Aorta (tissue), 5 donors: ENCODE results near the gene PSMD13. TPM values are rescaled to one million over a fixed set of nuclear protein-coding genes. Genes with fewer than 3 reads are reported as not detected.
A peak's percentile ranks its signal among the peaks of the same experiment; 100 is the strongest.

Experiments
- ATAC-seq: fragments of 200-7000 bp; cut with Tn5 transposase; one replicate; pipeline ENCODE4 v1.9.1; 2022; ENCODE audit warnings: moderate library complexity; ENCODE audit not compliant: low FRiP score
- DNase-seq, 2 donors: peaks; one replicate each; pipeline ENCODE4 v3.0.0-alpha.2; 2020
- H3K27ac ChIP-seq, 2 donors: one replicate each; pipeline ENCODE4 v1.5.1; 2013; ENCODE audit warnings: low read length in 2 of 2, mild to moderate bottlenecking in 2 of 2, moderate library complexity in 2 of 2, control low read depth in 1 of 2, inconsistent platforms in 1 of 2, low read depth in 1 of 2
- H3K27me3 ChIP-seq, 2 donors: one replicate each; pipeline ENCODE4 v1.6.1; 2013; ENCODE audit warnings: control low read depth in 1 of 2, low read length in 1 of 2, mild to moderate bottlenecking in 1 of 2, moderate library complexity in 1 of 2; ENCODE audit not compliant: insufficient read depth in 2 of 2, control insufficient read depth in 1 of 2
- H3K36me3 ChIP-seq, 2 donors: one replicate each; pipeline ENCODE4 v1.6.1; 2013; ENCODE audit warnings: control low read depth in 1 of 2, low read length in 1 of 2, mild to moderate bottlenecking in 1 of 2; ENCODE audit not compliant: insufficient read depth in 2 of 2, control insufficient read depth in 1 of 2
- H3K4me1 ChIP-seq, 2 donors: one replicate each; pipeline ENCODE4 v1.6.1; 2013; ENCODE audit warnings: low read length in 2 of 2, control low read depth in 1 of 2, mild to moderate bottlenecking in 1 of 2, moderate library complexity in 1 of 2; ENCODE audit not compliant: insufficient read depth in 2 of 2, control insufficient read depth in 1 of 2
- H3K4me3 ChIP-seq, 2 donors: one replicate each; pipeline ENCODE4 v1.5.1; 2013; ENCODE audit warnings: low read length in 2 of 2, control low read depth in 1 of 2, mild to moderate bottlenecking in 1 of 2
- H3K9me3 ChIP-seq: one replicate; pipeline ENCODE4 v1.6.1; 2013; ENCODE audit warnings: mild to moderate bottlenecking, low read length; ENCODE audit not compliant: control insufficient read depth
- WGBS, 2 donors: extraction: QIAGEN DNeasy Blood & Tissue Kit; methylation state at CpG; one replicate each; pipeline ENCODE4 v1.1.7; 2013; 5-methylcytosine and 5-hydroxymethylcytosine counted together
- intact Hi-C, 2 donors: fragments of 100-400 bp; cut with DNase I; formaldehyde crosslinking; loops; one replicate each; pipeline versions ENCODE4 v1.14.2 to v1.15.0; 2022
- polyA plus RNA-seq, 2 donors: library from polyadenylated mRNA; stranded (reverse); fragments of 200-250 nt; gene quantifications; one replicate each; pipeline ENCODE4 v1.2.3, GENCODE V29; 2013
- total RNA-seq, 2 donors: library from RNA; stranded (reverse); fragmentation: NEBNext Ultra II Directional; extraction: Animal tissue kit (Norgen Biotek cat#: 25700); gene quantifications; one replicate each; pipeline ENCODE4 v1.2.1, GENCODE V29; 2021
- donor health status: healthy with polysubstance abuse.
- donor health status: Bipolar disorder and iron deficiency.
- donor health status: DM: no; HTN: no; CAD: no.
- donor health status: DM: no; HTN: no; CAD: no.
- donor health status: DM: yes; HTN: yes; CAD: no.

The PSMD13 gene
- total and polyA plus RNA-seq, 4 donors = 70.9 to 123 (median 78.2) TPM

DNA sequence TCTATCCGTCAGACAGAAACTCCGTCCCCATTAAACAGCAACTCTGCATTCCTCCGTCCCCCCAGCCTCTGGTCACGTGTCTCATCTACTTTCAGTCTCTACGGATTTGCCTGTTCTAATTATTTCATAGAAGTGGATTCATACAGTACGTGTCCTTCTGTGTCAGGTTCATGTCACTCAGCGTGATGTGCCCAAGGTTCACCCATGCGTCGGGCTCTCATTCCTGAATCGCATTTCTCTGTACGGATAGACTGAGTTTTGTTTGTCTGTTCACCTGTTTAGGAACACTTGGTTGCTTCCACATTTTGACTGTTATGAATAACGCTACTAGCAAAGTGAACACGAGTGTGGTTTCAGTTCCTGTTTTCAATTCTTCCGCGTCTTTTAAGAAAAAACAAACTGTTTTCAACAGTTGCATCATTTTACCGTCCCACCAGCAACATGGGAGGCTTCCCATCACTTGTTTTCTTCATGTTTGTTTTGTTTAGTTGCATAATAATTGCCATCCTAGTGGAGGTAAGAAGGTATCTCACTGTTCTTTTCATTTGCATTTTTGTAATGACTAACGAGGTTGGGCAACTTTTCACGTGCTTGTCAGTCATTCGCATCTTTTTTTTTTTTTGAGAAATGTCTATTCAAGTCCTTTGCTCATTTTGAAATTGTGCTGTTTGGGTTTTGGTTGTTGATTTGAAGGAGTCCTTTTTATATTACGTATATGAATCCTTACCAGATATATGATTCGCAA, 32.5 kb downstream of the PSMD13 start:
- intact Hi-C loops = no loop called here
- no peak overlapping the region for H3K4me3 ChIP-seq

DNA sequence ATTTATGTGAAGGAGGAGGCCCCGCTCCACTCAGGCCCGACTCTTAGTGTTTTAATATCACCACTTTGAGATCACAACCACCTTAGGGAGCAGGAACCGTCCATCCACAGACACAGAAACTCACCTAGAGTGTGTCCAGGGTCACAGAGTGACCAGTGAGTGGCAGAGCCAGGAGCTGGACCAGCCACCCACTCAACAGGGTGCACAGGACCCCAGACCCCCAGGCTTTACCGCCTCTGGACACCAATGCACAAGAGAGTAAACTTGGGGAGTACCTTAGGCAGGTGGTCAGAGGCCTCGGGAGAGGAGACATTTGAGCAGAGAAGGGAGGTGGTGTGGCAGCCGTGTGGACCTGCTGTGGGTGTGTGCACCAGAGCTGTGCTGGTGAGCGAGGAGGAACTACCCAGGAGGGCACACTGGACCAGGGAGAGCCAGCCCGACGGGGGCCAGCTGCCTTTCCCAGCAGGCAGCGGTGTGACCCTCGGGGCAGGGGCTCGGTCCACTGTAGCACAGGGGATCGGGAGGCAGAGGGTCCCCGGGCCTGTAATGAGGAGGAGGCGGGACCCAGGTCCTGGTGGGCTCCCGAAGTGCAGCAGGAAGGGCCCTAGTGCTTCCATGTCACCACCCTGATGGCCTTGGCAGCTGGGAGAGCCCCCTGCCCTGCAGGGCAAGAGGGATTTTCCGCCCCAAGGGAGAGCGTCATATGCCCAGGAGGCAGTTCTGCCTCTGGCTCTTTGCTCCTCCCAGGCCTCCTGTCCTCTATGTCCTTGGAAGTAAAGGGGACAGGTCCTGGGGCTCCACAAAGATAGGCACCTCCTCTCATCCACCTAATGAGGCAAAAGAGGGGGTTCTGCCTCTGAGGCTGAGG, 33.9 kb downstream of the PSMD13 start:
- DNase-seq = no peak
- no peaks in the 10 kb centered on the region for H3K27me3 ChIP-seq
- H3K9me3 ChIP-seq = no peaks in the 10 kb centered on the region
- H3K4me1 ChIP-seq = no peaks in the 10 kb centered on the region
- intact Hi-C loops = no loop called here
- no peak overlapping the region for H3K4me3 ChIP-seq
- no peaks in the 10 kb centered on the region for H3K36me3 ChIP-seq
- WGBS, 2 donors = 76 to 81% methylated on average over 18 of the region's 18 CpGs
- no peak for ATAC-seq
- H3K27ac ChIP-seq = no peak overlapping the region

More for the DNA sequence above, 32.5 kb downstream of the PSMD13 start:
- ATAC-seq (peak; percentile 27), DNase-seq (no peak)
- no peaks in the 10 kb centered on the region for H3K36me3 ChIP-seq
- H3K9me3 ChIP-seq = no peaks in the 10 kb centered on the region
- H3K4me1 ChIP-seq = no peaks in the 10 kb centered on the region
- no peaks in the 10 kb centered on the region for H3K27me3 ChIP-seq
- H3K27ac ChIP-seq = no peak overlapping the region
- 53 to 59% methylated on average over 21 of the region's 21 CpGs for WGBS, 2 donors

DNA sequence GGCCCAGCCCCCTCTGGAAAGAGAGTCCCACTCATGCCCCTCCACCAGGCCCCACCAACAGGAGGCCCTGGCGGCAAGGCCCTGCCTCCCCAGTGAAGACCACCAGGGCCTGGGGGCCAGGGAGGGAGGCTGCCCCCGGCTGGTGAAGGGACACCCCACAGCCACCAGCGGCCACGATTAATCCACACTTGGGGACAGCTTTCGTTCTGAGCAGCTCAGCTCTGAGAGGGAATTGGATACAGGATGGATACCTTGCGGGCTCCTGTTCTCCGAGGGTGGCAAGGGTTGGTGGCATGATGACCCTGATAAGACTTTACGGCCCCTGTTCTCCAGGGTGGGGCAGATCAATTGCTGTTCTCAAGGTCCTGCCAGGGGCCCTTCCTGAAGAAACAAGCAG, 34.5 kb downstream of the PSMD13 start:
- DNase-seq (no peak), ATAC-seq (no peak)
- intact Hi-C loops = no loop called here
- Histone ChIP-seq H3K36me3 (no peaks in the 10 kb centered on the region), H3K27me3 (no peaks in the 10 kb centered on the region), H3K4me3 (no peak overlapping the region), H3K27ac (no peak overlapping the region), H3K9me3 (no peaks in the 10 kb centered on the region), H3K4me1 (no peaks in the 10 kb centered on the region)
- 83 to 85% methylated on average over 8 of the region's 8 CpGs for WGBS, 2 donors

DNA sequence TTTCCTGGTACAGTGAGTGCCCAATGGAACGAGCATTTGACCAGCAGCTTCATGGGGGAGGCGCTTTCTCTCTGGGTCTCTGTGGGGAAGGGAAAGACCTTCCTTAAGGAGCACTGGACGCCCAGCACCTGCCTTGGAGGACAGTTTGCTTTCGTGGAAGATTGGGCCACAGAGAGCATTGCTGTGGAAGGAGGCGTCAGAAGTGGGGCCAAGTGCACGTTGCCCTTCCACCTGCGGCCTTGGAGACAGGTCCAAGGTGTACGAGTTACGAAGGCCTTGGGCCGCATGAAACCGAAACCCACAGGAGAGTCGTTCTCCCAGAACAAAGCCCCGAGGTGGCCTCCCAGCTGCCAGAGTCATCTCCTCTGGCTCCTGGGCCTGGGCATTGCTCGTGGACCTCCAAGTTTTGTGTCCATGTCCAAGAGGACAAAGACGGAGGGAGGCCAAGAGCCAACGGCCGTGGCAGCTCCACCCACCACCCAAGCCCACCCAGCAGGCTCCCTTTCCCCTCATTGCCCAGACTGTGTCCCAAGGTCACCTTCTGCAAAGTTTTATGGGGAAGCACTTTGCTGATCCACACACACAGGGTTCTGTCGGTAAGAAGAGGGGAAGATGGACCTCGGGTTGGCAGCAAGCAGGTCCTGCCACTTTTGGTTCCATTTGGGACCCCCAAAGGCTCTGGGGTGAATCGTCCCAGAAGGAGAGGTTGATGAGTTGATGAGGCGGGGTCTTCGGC, 35.6 kb downstream of the PSMD13 start:
- DNase-seq (no peak), ATAC-seq (no peak)
- Histone ChIP-seq H3K27ac (no peak overlapping the region), H3K4me1 (no peaks in the 10 kb centered on the region), H3K4me3 (no peak overlapping the region), H3K9me3 (no peaks in the 10 kb centered on the region), H3K27me3 (no peaks in the 10 kb centered on the region), H3K36me3 (no peaks in the 10 kb centered on the region)
- intact Hi-C loops = no loop called here
- 85% methylated on average over 22 of the region's 22 CpGs for WGBS, 2 donors

DNA sequence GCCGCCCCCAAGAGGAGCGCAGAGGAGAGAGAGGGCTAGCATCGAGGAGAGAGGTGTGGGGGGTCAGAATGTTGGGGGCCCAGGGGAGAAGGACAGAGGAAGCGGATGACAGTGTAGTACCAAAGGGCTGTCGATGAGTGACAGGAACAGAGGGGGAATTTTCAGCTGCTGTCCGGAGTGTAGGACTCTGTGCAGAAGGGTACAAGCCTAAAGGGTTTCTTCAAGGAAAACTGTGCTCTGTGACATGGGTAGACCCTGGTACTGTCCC, 36.1 kb downstream of the PSMD13 start:
- Histone ChIP-seq H3K4me3 (no peak overlapping the region), H3K36me3 (no peaks in the 10 kb centered on the region), H3K4me1 (no peaks in the 10 kb centered on the region), H3K27me3 (no peaks in the 10 kb centered on the region), H3K9me3 (no peaks in the 10 kb centered on the region), H3K27ac (no peak overlapping the region)
- no peak for ATAC-seq
- WGBS, 2 donors = 85 to 89% methylated on average over 6 of the region's 6 CpGs
- intact Hi-C loops = no loop called here
- no peak for DNase-seq

DNA sequence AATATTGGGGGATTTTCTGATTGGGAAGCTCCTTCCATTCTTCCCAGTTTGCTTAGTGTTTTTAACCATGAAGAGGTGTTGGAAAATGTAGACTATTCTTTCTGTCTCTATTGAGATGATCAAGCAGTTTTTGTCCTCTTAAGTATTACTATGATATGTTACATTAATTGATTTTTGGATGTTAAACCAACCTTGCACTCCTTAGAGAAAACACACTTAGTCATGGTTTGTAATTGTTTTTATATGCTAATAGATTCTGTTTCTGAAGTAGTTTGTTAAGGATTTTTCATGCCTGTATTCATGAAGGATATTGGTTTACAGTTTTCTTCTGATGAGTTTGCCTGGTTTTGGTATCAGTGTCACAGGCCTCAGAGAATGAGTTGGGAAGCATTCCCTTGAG, 39.4 kb downstream of the PSMD13 start:
- Histone ChIP-seq H3K9me3 (no peaks in the 10 kb centered on the region), H3K27ac (no peak overlapping the region), H3K4me3 (no peak overlapping the region), H3K4me1 (no peaks in the 10 kb centered on the region), H3K36me3 (no peaks in the 10 kb centered on the region), H3K27me3 (peaks cover 0 to 1% of the 10 kb centered on the region in 2 donors)
- ATAC-seq (no peak), DNase-seq (no peak)
- intact Hi-C loops = no loop called here

DNA sequence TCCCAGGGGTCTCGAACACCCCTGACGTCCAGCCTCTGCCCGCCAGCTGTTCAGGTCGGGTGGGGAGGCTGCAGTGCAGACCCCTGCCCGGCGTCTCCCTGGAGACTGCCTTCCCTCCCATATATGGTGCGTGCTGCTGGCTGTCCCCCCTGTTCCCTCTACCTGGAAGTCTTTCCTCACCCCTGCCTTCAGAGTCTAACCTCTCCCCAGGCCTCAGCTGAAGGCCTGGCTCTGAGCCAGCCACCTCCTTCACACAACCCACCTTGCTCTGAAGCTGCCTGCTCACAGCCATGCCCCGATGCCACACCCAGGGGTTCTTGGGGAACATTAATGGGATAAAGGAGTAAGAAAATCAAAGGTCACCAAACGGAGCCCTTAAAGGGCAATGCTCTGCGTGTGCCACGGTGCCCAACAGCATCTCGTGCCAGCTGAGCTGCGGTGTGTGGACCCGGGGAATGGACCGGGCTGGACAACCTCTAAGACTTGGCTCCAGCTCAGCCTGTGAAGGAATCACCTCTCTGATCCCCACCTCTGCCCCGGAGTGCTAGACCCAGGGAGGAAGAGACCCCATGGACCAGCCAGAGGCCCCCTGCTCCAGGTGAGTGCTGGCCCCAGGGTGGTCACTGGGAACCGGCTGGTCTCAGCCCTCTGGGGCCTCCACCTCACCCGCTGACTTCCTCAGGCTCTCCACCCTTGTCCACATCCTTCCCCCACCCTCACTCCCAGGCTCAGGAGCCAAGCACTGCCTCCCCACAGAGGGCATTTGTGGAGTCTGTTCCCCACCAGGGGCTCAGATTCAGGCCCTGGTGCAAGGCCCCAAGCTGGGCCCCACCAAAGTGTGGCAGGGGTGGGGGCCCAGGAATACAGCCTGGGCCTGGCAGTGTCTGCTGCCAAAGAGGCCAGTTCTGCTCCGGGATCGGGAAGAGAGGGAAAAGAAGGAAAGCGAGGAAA, 41.5 kb downstream of the PSMD13 start, which contains the start of gene NLRP6:
Gene NLRP6 (plus strand): TSS at position 407 of the 951 bp plus-strand sequence. CDS start 163 bp downstream, at position 570.
- Histone ChIP-seq H3K9me3 (no peaks in the 10 kb centered on the region), H3K27me3 (peaks cover 0 to 1% of the 10 kb centered on the region in 2 donors)

More for the DNA sequence above, 41.5 kb downstream of the PSMD13 start, which contains the start of gene NLRP6:
- DNase-seq = no peak
- no peaks in the 10 kb centered on the region for H3K4me1 ChIP-seq
- no peaks in the 10 kb centered on the region for H3K36me3 ChIP-seq
- ATAC-seq = peak; percentile 7
- 66 to 71% methylated on average over 20 to 21 of the region's 21 CpGs for WGBS, 2 donors
- intact Hi-C loops = no loop called here
- no peak within 1 kb of the TSS for H3K27ac ChIP-seq
- H3K4me3 ChIP-seq = no peak within 1 kb of the TSS
